Endothelial cell of umbilical vein (primary cell): ENCODE results near the gene MR1. TPM values are rescaled to one million over a fixed set of nuclear protein-coding genes. Genes with fewer than 3 reads are reported as not detected.
A peak's percentile ranks its signal among the peaks of the same experiment; 100 is the strongest.

Source experiments
- BruUV-seq: library from RNA; stranded (reverse); fragments of 400-500 nt; replicated peaks from 2 replicates; lab custom pipeline; 2021; lab: Mats Ljungman, UMichigan
- CTCF ChIA-PET: fragments of 300-600, 350-600 bp; sonication (Branson Sonifier 250); formaldehyde crosslinking; loops from one replicate; lab custom pipeline; 2021; ENCODE audit warnings: antibody characterized with exemption, inconsistent platforms; lab: Charles Lee
- POLR2A ChIA-PET: fragments of 300-600, 350-600 bp; sonication (Branson Sonifier 250); formaldehyde crosslinking; loops from one replicate; lab custom pipeline; 2021; ENCODE audit warnings: antibody characterized with exemption, inconsistent platforms; lab: Charles Lee
- DNase-seq: peaks from one replicate; pipeline ENCODE4 v3.0.0-alpha.2; 2011; ENCODE audit warnings: low read depth, low spot score
- FAIRE-seq: peaks from 2 replicates; lab custom pipeline; 2011; peaks lifted over from hg19 to GRCh38; lab: Jason Lieb, UNC
- H2AFZ ChIP-seq: 2 replicates; pipeline ENCODE4 v1.6.0; 2012; ENCODE audit warnings: low read depth, low read length, control low read depth, inconsistent platforms
- H3K27ac ChIP-seq: 2 replicates; pipeline ENCODE4 v1.5.1; 2011; ENCODE audit warnings: low read depth, mild to moderate bottlenecking, control low read depth, low read length, moderate library complexity; ENCODE audit not compliant: insufficient read depth
- H3K27me3 ChIP-seq, 2 experiments: 2 replicates each; pipeline versions ENCODE4 v1.6.0 to v1.6.1; 2011; ENCODE audit warnings: low read length in 2 of 2, mixed read lengths in 1 of 2; ENCODE audit not compliant: control insufficient read depth in 2 of 2, insufficient read depth in 2 of 2
- H3K36me3 ChIP-seq, 2 experiments: 2 replicates in 1 of 2; 3 replicates in 1 of 2; pipeline ENCODE4 v1.5.1; 2011; ENCODE audit warnings: low read length in 2 of 2, mild to moderate bottlenecking in 1 of 2, moderate library complexity in 1 of 2; ENCODE audit not compliant: control insufficient read depth in 2 of 2, insufficient read depth in 2 of 2; ENCODE audit errors: extremely low read depth in 1 of 2
- H3K4me1 ChIP-seq: 3 replicates; pipeline ENCODE4 v1.5.1; 2011; ENCODE audit warnings: mild to moderate bottlenecking, low read length; ENCODE audit not compliant: control insufficient read depth, insufficient read depth; ENCODE audit errors: extremely low read depth
- H3K4me2 ChIP-seq: 2 replicates; pipeline ENCODE4 v1.6.1; 2011; ENCODE audit warnings: low read length, control low read depth, mixed read lengths; ENCODE audit not compliant: insufficient read depth
- H3K4me3 ChIP-seq, 3 experiments: fragments of 200-600 bp in 1 of 3; sonication (generic), shearing (Covaris generic) in 1 of 3; replicated peaks in 1 of 3; 2 replicates each; pipeline ENCODE4 v1.5.1; 2011 to 2016; ENCODE audit warnings: control low read depth in 3 of 3, low read length in 3 of 3, mild to moderate bottlenecking in 2 of 3, inconsistent platforms in 1 of 3, low read depth in 1 of 3, moderate library complexity in 1 of 3; ENCODE audit not compliant: insufficient read depth in 1 of 3
- H3K79me2 ChIP-seq: 2 replicates; pipeline ENCODE4 v1.6.0; 2012; ENCODE audit warnings: low read length, inconsistent platforms; ENCODE audit not compliant: control insufficient read depth, insufficient read depth
- H3K9ac ChIP-seq: replicated peaks from 2 replicates; pipeline ENCODE3; 2011; ENCODE audit warnings: low read length, control low read depth; ENCODE audit not compliant: insufficient read depth; ENCODE audit errors: extremely low read depth
- H3K9me1 ChIP-seq: replicated peaks from 3 replicates; pipeline ENCODE4 v1.6.0; 2011; ENCODE audit warnings: mild to moderate bottlenecking, low read length; ENCODE audit not compliant: control insufficient read depth, insufficient read depth; ENCODE audit errors: extremely low read depth
- H3K9me3 ChIP-seq: replicated peaks from 2 replicates; pipeline ENCODE4 v1.5.1; 2012; ENCODE audit warnings: low read length, inconsistent platforms; ENCODE audit not compliant: control insufficient read depth, insufficient read depth
- H4K20me1 ChIP-seq: replicated peaks from 2 replicates; pipeline ENCODE3; 2011; ENCODE audit warnings: mild to moderate bottlenecking, low read length; ENCODE audit not compliant: control insufficient read depth, insufficient read depth; ENCODE audit errors: extremely low read depth
- EZH2 ChIP-seq: IDR thresholded peaks from 2 replicates; pipeline ENCODE4 v1.6.1; 2012; ENCODE audit warnings: borderline replicate concordance, low read depth, mild to moderate bottlenecking, moderate library complexity, low read length, inconsistent platforms; ENCODE audit not compliant: severe bottlenecking
- FOS ChIP-seq: IDR thresholded peaks from 2 replicates; pipeline ENCODE4 v1.6.1; 2011; ENCODE audit warnings: mild to moderate bottlenecking, low read length, moderate library complexity, borderline replicate concordance; ENCODE audit not compliant: insufficient read depth
- GATA2 ChIP-seq: IDR thresholded peaks from 2 replicates; pipeline ENCODE4 v1.7.0; 2011; ENCODE audit warnings: low read depth, mild to moderate bottlenecking, moderate library complexity, mixed read lengths, low read length; ENCODE audit not compliant: insufficient read length, insufficient read depth
- JUN ChIP-seq: IDR thresholded peaks from 2 replicates; pipeline ENCODE4 v1.6.1; 2011; ENCODE audit warnings: borderline replicate concordance, low read depth; ENCODE audit not compliant: insufficient read length, insufficient read depth
- MAX ChIP-seq: IDR thresholded peaks from 2 replicates; pipeline ENCODE4 v1.6.1; 2011; ENCODE audit not compliant: insufficient read depth, insufficient read length
- MYC ChIP-seq: IDR thresholded peaks from one replicate; pipeline ENCODE4 v1.6.1; 2011; ENCODE audit warnings: mild to moderate bottlenecking, low read depth, low read length
- POLR2A ChIP-seq: IDR thresholded peaks from 2 replicates; pipeline ENCODE4 v1.6.1; 2012; ENCODE audit warnings: low read depth, mild to moderate bottlenecking, control low read depth, low read length
- POLR2AphosphoS5 ChIP-seq: IDR thresholded peaks from 2 replicates; pipeline ENCODE4 v1.6.1; 2012; ENCODE audit warnings: low read depth, mild to moderate bottlenecking, control low read depth, low read length, moderate library complexity; ENCODE audit not compliant: insufficient read depth
- dilution Hi-C: fragments of 300-500 bp; cut with MboI; formaldehyde crosslinking; loops from one replicate; pipeline ENCODE4 v1.15.0; 2019; ENCODE audit warnings: low sequenced_read_pairs; ENCODE audit not compliant: extremely low pct_ligation_motif_present
- intact Hi-C: fragments of 100-400 bp; cut with micrococcal nuclease; formaldehyde crosslinking; loops from one replicate; pipeline ENCODE4 v1.10.0; 2022
- polyA plus RNA-seq, 4 experiments: library from polyadenylated mRNA; depleted of rRNA in 3 of 4; stranded (reverse) in 3 of 4; unstranded in 1 of 4; fragments of >200 nt; gene quantifications; 2 replicates each; pipeline versions ENCODE4 v1.2.1 to v1.2.3, GENCODE V29; 2011 to 2012; ENCODE audit warnings: missing spikeins in 1 of 4
- total RNA-seq: library from RNA; stranded (reverse); gene quantifications from 2 replicates; pipeline ENCODE4 v1.2.3, GENCODE V29; 2021
- TF ChIP-seq, protein P1 (sequence below), 2 donors: IDR thresholded peaks; 1 replicate in 1 of 2; 2 replicates in 1 of 2; pipeline ENCODE4 v1.5.1; 2011; ENCODE audit warnings: low read length in 2 of 2, mild to moderate bottlenecking in 2 of 2, moderate library complexity in 2 of 2, control low read depth in 1 of 2, inconsistent platforms in 1 of 2, low read depth in 1 of 2; ENCODE audit not compliant: insufficient read depth in 1 of 2; ENCODE audit errors: extremely low read depth in 1 of 2

Gene MR1
- total and polyA plus RNA-seq, 2 donors (not counting 3 experiments of a cell fraction or from before 2014, with no cell fraction given), result 1.3 to 2.5 TPM

DNA sequence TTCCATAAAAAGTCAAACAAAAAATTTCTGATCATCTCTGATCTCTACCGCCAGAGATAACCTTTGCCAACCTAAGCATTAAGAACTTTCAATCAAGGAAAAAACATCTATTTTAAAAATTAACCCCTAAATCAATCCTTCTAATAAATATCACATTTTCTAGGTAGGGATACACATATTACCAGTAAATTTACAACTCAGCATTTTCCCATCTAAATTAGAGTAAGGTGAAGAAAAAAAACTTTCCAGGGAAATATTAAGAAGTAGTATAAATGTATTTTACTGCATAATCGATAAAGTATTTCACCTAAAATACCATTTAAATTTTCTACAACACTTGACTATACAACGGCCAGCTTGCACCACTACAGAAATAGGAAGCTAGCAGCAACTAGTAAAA, 12.6 kb upstream of the MR1 start:
- dilution Hi-C loops (no loop called here), intact Hi-C loops (loop anchor here (5.0 kb wide), 1 partner anchor 389 kb away; the partner anchor contains the start of gene XPR1)
- Histone ChIP-seq H3K9me3 (no peaks in the 10 kb centered on the region), H3K9me1 (no peaks in the 10 kb centered on the region), H3K27ac (peak overlapping the region; percentile 80), H3K79me2 (peaks cover 51% of the 10 kb centered on the region), H3K4me2 (peak overlapping the region; percentile 95), H3K9ac (peak overlapping the region; percentile 52), H3K27me3 (peaks cover 5 to 11% of the 10 kb centered on the region in 2 experiments), H3K4me1 (peaks cover 13% of the 10 kb centered on the region), H3K4me3 (peak overlapping the region; percentile 31 to 84 (median 79)), H3K36me3 (no peaks in the 10 kb centered on the region), H4K20me1 (peaks cover 13% of the 10 kb centered on the region), H2AFZ (no peak overlapping the region)
- TF ChIP-seq MYC (no peak), MAX (no peak), GATA2 (no peak), JUN (no peak)
- ChIA-PET CTCF (interaction anchor here (0.9 to 1.7 kb wide), 7 partner anchors 12 to 1206 kb away, joined by 3 to 15 read pairs (median 4); partner anchors contain the start of gene MR1), POLR2A (interaction anchor here (1.2 to 3.5 kb wide), 2 partner anchors 42 to 69 kb away, joined by 4 to 27 read pairs; partner anchors contain the start of gene IER5)
- BruUV-seq, result no TSS peak
- DNase-seq, result no peak
- FAIRE-seq, result no peak

DNA sequence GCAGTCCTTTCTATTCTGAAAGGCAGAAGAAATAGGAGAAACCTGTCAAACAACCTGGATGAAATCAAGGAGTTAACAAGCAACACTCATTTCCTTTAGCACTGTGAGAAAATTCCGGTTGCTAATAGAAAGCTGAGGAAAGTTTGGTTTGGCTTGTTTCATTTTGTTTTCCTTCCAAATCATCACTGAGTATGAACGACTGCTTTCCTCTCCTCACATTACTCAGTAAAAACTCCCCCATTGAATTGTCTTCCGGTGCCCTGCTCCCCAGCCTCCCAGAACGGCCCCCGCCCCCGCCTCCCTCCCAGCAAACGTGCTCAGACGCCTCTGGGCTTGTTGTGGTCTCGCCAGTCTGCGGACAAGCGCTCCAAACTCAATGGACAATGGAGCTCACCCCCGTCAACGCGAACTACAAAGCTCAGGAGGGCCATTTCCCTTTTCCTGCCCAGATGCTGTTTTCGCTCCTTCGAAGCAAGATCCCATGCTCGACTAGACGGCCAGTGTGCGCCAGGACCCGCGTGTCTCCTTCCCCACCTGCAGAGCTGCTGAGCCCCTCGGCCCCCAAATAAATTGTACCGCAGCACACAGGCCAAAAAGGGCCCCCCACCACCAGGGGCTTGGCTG, 11.9 kb upstream of the MR1 start:
- POLR2A ChIA-PET, result interaction anchor here (0.7 to 3.5 kb wide), 8 partner anchors 12 to 359 kb away, joined by 3 to 27 read pairs (median 6); partner anchors contain the start of genes IER5 and MR1
- FAIRE-seq, result peak; percentile 99
- Histone ChIP-seq H3K9me1 (no peaks in the 10 kb centered on the region), H2AFZ (peak overlapping the region; percentile 79), H3K27ac (peak overlapping the region; percentile 80), H3K9me3 (no peaks in the 10 kb centered on the region), H3K4me2 (peak overlapping the region; percentile 95), H3K4me3 (peak overlapping the region; percentile 62 to 84 (median 79)), H3K36me3 (no peaks in the 10 kb centered on the region), H3K27me3 (peaks cover 5 to 11% of the 10 kb centered on the region in 2 experiments), H3K79me2 (peaks cover 44% of the 10 kb centered on the region), H3K9ac (peak overlapping the region; percentile 73), H3K4me1 (peaks cover 13% of the 10 kb centered on the region), H4K20me1 (peaks cover 13% of the 10 kb centered on the region)
- DNase-seq, result peak; percentile 96
- CTCF ChIA-PET, result interaction anchor here (0.7 to 2.1 kb wide), 13 partner anchors 11 to 1207 kb away, joined by 3 to 22 read pairs (median 4); partner anchors contain the start of gene MR1
- intact Hi-C loops (loop anchor here (1.0 to 5.0 kb wide), 10 partner anchors 20 to 1371 kb away; partner anchors contain the start of genes ACBD6, IER5, KIAA1614 and XPR1), dilution Hi-C loops (no loop called here)
- TF ChIP-seq MYC (no peak), POLR2AphosphoS5 (peak; percentile 62), POLR2A (peak; percentile 55), MAX (no peak), GATA2 (no peak), FOS (peak; percentile 22), EZH2 (no peak), JUN (peak; percentile 31)
- TF ChIP-seq, protein P1, sequence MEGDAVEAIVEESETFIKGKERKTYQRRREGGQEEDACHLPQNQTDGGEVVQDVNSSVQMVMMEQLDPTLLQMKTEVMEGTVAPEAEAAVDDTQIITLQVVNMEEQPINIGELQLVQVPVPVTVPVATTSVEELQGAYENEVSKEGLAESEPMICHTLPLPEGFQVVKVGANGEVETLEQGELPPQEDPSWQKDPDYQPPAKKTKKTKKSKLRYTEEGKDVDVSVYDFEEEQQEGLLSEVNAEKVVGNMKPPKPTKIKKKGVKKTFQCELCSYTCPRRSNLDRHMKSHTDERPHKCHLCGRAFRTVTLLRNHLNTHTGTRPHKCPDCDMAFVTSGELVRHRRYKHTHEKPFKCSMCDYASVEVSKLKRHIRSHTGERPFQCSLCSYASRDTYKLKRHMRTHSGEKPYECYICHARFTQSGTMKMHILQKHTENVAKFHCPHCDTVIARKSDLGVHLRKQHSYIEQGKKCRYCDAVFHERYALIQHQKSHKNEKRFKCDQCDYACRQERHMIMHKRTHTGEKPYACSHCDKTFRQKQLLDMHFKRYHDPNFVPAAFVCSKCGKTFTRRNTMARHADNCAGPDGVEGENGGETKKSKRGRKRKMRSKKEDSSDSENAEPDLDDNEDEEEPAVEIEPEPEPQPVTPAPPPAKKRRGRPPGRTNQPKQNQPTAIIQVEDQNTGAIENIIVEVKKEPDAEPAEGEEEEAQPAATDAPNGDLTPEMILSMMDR (IDR thresholded peaks at IDR 0.05; ENCODE audit: extremely low read depth in 1 of 2, insufficient read depth in 1 of 2, low read depth in 1 of 2, low read length in 2 of 2), result no peak
- BruUV-seq, result TSS peak; percentile 84
